GM12891 (cell line): Measurements from ENCODE around the gene SEC61A2. TPM values are rescaled to one million over a fixed set of nuclear protein-coding genes. Genes with fewer than 3 reads are reported as not detected.
"Not testable (repeated sequence)": the region's sequence is repeated elsewhere in the genome, so short reads cannot be mapped to it uniquely, and the experiment has no call there.

ENCODE experiments used
- DNase-seq: peaks from one replicate; pipeline ENCODE4 v3.0.0; 2011; ENCODE audit warnings: low spot score; ENCODE audit not compliant: insufficient read length
- FAIRE-seq: peaks from 2 replicates; lab custom pipeline; 2011; peaks lifted over from hg19 to GRCh38; lab: Jason Lieb, UNC
- PAX5 ChIP-seq: IDR thresholded peaks from 2 replicates; pipeline ENCODE4 v1.6.1; 2011; ENCODE audit warnings: low read length, moderate library complexity, mild to moderate bottlenecking; ENCODE audit not compliant: insufficient read depth, severe bottlenecking
- POLR2A ChIP-seq: IDR thresholded peaks from 2 replicates; pipeline ENCODE4 v1.6.1; 2011; ENCODE audit warnings: low read depth, low read length, control low read depth
- POLR2AphosphoS5 ChIP-seq: IDR thresholded peaks from 2 replicates; pipeline ENCODE4 v1.6.1; 2011; ENCODE audit warnings: low read depth, low read length, control low read depth
- POU2F2 ChIP-seq: IDR thresholded peaks from 2 replicates; pipeline ENCODE4 v1.6.1; 2011; ENCODE audit warnings: low read depth, mild to moderate bottlenecking, control low read depth, low read length, moderate library complexity
- SPI1 ChIP-seq: IDR thresholded peaks from 2 replicates; pipeline ENCODE4 v1.6.1; 2011; ENCODE audit warnings: low read depth, low read length, control low read depth
- TAF1 ChIP-seq: IDR thresholded peaks from 2 replicates; pipeline ENCODE4 v1.6.1; 2011; ENCODE audit warnings: low read depth, low read length, control low read depth
- polyA plus RNA-seq: library from polyadenylated mRNA; unstranded; fragments of >200 nt; gene quantifications from one replicate; pipeline ENCODE4 v1.2.1, GENCODE V29; 2012; ENCODE audit warnings: low read depth, missing spikeins, inconsistent platforms; ENCODE audit not compliant: missing spikeins

The SEC61A2 gene
- 8.8 TPM for polyA plus RNA-seq

- TF ChIP-seq POU2F2 (no peak), TAF1 (no peak), POLR2A (peak; percentile 67), SPI1 (no peak), PAX5 (no peak), POLR2AphosphoS5 (no peak)
- FAIRE-seq (peak; percentile 98), DNase-seq (peak; percentile 99)
These were observed at the start of gene SEC61A2 for GRCh38 chr10:12129222-12130111. TSS of gene SEC61A2 (plus strand) at chr10:12129677. CDS start at chr10:12129788, 111 bp downstream.

- no peak for TF ChIP-seq POLR2AphosphoS5
- TF ChIP-seq PAX5 = no peak
- no peak for TF ChIP-seq TAF1
- no peak for TF ChIP-seq POLR2A
- TF ChIP-seq SPI1 = no peak
- no peak for TF ChIP-seq POU2F2
- no peak for FAIRE-seq
- no peak for DNase-seq
These were observed 48.0 kb upstream of the SEC61A2 start for GRCh38 chr10:12081470-12081869.

DNA sequence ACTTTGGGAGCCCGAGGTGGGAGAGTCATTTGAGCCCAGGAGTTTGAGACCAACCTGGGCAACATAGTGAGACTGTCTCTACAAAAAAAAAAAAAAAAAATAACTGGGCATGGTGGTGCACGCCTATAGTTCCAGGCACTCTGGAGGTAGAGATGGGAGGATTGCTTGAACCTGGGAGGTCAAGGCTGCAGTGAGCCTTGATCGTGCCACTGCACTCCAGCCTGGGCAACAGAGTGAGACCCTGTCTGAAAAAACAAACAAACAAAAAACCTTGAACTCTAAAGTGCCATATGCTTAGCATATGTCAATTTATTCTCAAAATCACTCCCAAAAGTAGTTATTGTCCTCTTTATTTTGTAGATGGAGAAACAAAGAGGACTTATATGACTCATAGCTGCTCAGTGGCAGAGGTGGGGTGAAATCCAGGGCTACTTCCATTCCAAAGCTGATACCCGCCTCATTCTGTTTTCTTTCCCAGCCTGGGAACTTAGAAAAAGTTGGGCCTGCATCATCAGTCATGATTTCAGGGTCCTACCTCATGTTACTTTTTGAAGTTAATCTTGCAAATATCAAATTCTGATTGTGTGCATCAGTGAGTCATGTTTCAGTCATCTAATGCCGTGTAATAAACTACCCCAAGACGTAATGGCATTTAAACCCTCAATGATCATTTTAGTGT lies 47.5 kb upstream of the SEC61A2 start:
- DNase-seq (no peak), FAIRE-seq (no peak)
- no peak for TF ChIP-seq POLR2AphosphoS5
- no peak for TF ChIP-seq PAX5
- TF ChIP-seq POLR2A = no peak
- no peak for TF ChIP-seq TAF1
- no peak for TF ChIP-seq SPI1
- TF ChIP-seq POU2F2 = no peak

DNA sequence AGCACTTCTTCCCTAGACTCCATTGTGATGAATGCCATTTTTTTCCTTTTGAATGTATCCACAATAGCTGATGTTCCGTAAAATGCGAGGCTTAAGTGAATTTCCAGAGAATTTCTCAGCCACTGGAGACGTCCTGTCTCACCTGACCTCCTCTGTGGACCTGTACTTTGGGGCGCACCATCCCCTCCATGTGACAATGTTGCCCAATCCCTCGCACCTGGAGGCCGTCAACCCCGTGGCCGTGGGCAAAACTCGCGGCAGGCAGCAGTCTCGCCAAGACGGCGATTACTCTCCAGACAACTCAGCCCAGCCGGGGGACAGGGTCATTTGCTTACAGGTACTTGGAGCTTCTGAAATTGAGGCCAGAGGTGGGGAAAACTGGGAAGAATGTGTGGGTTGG lies 40.6 kb upstream of the SEC61A2 start:
- no peak for DNase-seq
- TF ChIP-seq PAX5 (no peak), POU2F2 (no peak), POLR2AphosphoS5 (no peak), POLR2A (no peak), SPI1 (no peak), TAF1 (no peak)
- FAIRE-seq = no peak

DNA sequence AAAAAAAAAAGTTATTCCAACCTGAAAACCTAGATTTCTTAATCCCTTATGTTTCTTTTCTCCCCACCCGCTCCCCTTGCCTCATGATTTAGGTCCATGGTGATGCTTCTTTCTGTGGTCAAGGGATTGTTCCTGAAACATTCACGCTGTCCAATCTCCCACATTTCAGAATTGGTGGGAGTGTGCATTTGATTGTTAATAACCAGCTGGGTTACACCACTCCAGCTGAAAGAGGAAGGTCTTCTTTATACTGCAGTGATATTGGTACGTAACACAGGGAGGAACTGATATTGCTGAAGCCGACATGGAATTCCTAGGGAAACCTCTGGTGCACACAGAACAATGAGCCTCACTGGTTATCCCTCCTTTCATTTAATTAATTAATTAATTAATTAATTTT lies 38.1 kb upstream of the SEC61A2 start:
- TF ChIP-seq POLR2AphosphoS5 = no peak
- no peak for TF ChIP-seq TAF1
- TF ChIP-seq SPI1 = no peak
- no peak for TF ChIP-seq POU2F2
- TF ChIP-seq POLR2A = no peak
- TF ChIP-seq PAX5 = no peak
- FAIRE-seq (no peak), DNase-seq (no peak)

DNA sequence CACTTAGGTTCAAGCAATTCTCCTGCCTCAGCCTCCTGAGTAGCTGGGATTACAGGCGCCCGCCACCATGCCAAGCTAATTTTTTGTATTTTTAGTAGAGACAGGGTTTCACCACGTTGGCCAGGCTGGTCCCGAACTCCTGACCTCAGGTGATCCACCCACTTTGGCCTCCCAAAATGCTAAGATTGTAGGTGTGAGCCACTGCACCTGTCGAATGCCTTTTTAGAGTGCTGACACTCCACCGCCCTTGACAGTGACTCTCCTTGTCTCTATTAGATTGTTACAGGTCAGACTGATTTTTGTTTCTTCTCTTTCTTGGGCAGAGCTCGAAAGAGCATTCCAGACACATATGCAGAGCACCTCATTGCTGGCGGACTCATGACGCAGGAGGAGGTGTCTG lies 32.1 kb upstream of the SEC61A2 start:
- FAIRE-seq, DNase-seq: not testable (repeated sequence)

DNA sequence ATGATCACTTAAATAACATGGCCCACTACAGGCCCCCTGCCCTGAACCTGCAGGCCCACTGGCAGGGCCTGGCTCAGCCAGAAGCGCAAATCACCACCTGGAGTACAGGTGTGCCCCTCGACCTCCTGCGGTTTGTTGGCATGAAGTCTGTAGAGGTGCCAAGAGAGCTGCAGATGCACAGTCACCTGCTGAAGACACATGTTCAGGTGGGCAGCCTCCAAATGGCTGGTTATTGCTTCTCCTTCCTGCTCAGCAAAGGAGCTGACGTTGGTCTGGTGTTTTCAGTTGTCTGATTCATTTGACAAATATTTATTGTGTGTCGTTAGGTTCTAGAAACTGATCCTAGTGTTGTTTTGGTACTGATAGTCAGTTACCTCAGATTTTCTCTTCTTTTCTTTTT lies 31.7 kb upstream of the SEC61A2 start:
- DNase-seq = no peak

GRCh38 chr10:12098966-12099365 lies 30.5 kb upstream of the SEC61A2 start:
- DNase-seq (no peak), FAIRE-seq (no peak)
- TF ChIP-seq POU2F2 = no peak
- TF ChIP-seq POLR2AphosphoS5 = no peak
- no peak for TF ChIP-seq SPI1
- TF ChIP-seq POLR2A = no peak
- TF ChIP-seq TAF1 = no peak
- no peak for TF ChIP-seq PAX5

More for the DNA sequence above, 31.7 kb upstream of the SEC61A2 start:
- FAIRE-seq = no peak
- TF ChIP-seq POU2F2 (no peak), SPI1 (no peak), POLR2AphosphoS5 (no peak), TAF1 (no peak), POLR2A (no peak), PAX5 (no peak)

GRCh38 chr10:12103802-12104201 lies 25.7 kb upstream of the SEC61A2 start:
- FAIRE-seq = no peak
- TF ChIP-seq POLR2AphosphoS5 (no peak), PAX5 (no peak), TAF1 (no peak), POU2F2 (no peak), POLR2A (no peak), SPI1 (no peak)
- DNase-seq = no peak
